ENCODE measurements around the gene KCNK2.

Gene KCNK2

GRCh38 chr1:215256936-215257679, 174.6 kb downstream of the KCNK2 start:
- DNase-seq (ENCODE audit: low spot score) = no peak

- no peak for DNase-seq (ENCODE audit: low spot score)
Measured at GRCh38 chr1:215260711-215261110, 178.2 kb downstream of the KCNK2 start.

GRCh38 chr1:215262106-215262505, 179.6 kb downstream of the KCNK2 start:
- DNase-seq (ENCODE audit: low spot score) = no peak

GRCh38 chr1:215263636-215264035, 181.1 kb downstream of the KCNK2 start:
- peak; percentile 3 for DNase-seq (ENCODE audit: low spot score)

- DNase-seq (ENCODE audit: low spot score) = no peak
Measured at GRCh38 chr1:215264649-215265048, 182.1 kb downstream of the KCNK2 start.

- no peak for DNase-seq (ENCODE audit: low spot score)
Measured at GRCh38 chr1:215267495-215267894, 185.0 kb downstream of the KCNK2 start.

GRCh38 chr1:215269955-215270354, 187.4 kb downstream of the KCNK2 start:
- no peak for DNase-seq (ENCODE audit: low spot score)

GRCh38 chr1:215273838-215274516, 191.4 kb downstream of the KCNK2 start:
- peak; percentile 53 for DNase-seq (ENCODE audit: low spot score)

GRCh38 chr1:215276582-215276981, 194.0 kb downstream of the KCNK2 start:
- DNase-seq (ENCODE audit: low spot score) = no peak

- no peak for DNase-seq (ENCODE audit: low spot score)
Measured at GRCh38 chr1:215277532-215277931, 195.0 kb downstream of the KCNK2 start.

- DNase-seq (ENCODE audit: low spot score) = no peak
Measured at GRCh38 chr1:215279682-215280081, 197.1 kb downstream of the KCNK2 start.

GRCh38 chr1:215282557-215282956, 200.0 kb downstream of the KCNK2 start:
- no peak for DNase-seq (ENCODE audit: low spot score)

GRCh38 chr1:215285013-215285800, 202.7 kb downstream of the KCNK2 start:
- no peak for DNase-seq (ENCODE audit: low spot score)

Data from RKO (cell line).